Prostate gland (tissue), 2 donors: ENCODE results near the gene TSSK3.

Experiments used
- CTCF ChIP-seq, 4 experiments: fragments of 200-600 bp in 2 of 4; fragments of 450-650 bp in 2 of 4; sonication (generic) in 2 of 4; IDR thresholded peaks; 1 replicate in 3 of 4; 2 replicates in 1 of 4; pipeline ENCODE4 v1.5.1; 2016 to 2019; ENCODE audit warnings: antibody characterized with exemption in 4 of 4, mild to moderate bottlenecking in 2 of 4, moderate library complexity in 2 of 4
- POLR2A ChIP-seq: fragments of 450-650 bp; IDR thresholded peaks from one replicate; pipeline ENCODE4 v1.6.1; 2016; ENCODE audit warnings: antibody characterized with exemption, mild to moderate bottlenecking
- POLR2AphosphoS5 ChIP-seq: sonication (generic); formaldehyde crosslinking; IDR thresholded peaks from one replicate; pipeline ENCODE4 v1.6.1; 2017; ENCODE audit warnings: antibody characterized with exemption

DNA sequence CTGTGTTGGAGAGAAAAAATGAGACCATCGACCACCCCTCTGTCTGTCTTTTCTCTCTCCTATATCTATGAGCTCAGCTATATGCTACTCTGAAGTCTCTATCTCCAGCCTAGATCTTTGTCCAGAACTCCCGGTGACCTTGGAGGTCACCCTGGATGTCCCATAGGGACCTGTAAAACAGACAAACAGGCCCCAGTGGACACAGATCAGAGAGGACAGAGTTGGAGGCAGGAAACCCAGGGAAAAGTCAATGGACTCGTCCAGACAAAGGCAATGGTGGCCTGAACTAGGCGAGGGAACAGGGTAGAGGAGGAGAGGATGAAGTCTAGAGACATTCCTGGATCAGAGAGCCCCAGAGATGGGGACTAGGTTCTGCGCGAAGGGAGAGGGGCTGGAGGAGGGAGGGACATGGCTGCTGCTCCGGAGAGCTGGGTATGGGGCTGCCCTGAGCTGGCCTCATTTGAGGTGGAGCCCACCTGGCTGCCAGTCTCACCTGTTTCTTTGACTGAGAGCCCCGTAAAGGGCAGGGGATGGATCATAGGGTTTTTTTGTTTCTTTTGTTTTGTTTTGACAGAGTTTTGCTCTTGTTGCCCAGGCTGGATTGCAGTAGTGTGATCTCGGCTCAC lies 15.7 kb upstream of the TSSK3 start:
- TF ChIP-seq POLR2A (no peak), POLR2AphosphoS5 (no peak), CTCF (IDR thresholded peaks at IDR 0.05) (no peak)
